ENCODE data around the gene ORM1. TPM values are rescaled to one million over a fixed set of nuclear protein-coding genes. Genes with fewer than 3 reads are reported as not detected.

Gene ORM1
- total RNA-seq, 1 donor from 2014 or later: not detected

- Mint-ChIP-seq H3K4me1 (peaks cover 20% of the 10 kb centered on the region), H3K36me3 (ENCODE audit: low read depth) (no peaks in the 10 kb centered on the region), H3K27me3 (ENCODE audit: low read depth) (no peaks in the 10 kb centered on the region), H3K27ac (ENCODE audit: unreplicated experiment) (no peak overlapping the region), H3K4me3 (no peak overlapping the region), H3K9me3 (no peaks in the 10 kb centered on the region)
- TF ChIP-seq, protein P1, sequence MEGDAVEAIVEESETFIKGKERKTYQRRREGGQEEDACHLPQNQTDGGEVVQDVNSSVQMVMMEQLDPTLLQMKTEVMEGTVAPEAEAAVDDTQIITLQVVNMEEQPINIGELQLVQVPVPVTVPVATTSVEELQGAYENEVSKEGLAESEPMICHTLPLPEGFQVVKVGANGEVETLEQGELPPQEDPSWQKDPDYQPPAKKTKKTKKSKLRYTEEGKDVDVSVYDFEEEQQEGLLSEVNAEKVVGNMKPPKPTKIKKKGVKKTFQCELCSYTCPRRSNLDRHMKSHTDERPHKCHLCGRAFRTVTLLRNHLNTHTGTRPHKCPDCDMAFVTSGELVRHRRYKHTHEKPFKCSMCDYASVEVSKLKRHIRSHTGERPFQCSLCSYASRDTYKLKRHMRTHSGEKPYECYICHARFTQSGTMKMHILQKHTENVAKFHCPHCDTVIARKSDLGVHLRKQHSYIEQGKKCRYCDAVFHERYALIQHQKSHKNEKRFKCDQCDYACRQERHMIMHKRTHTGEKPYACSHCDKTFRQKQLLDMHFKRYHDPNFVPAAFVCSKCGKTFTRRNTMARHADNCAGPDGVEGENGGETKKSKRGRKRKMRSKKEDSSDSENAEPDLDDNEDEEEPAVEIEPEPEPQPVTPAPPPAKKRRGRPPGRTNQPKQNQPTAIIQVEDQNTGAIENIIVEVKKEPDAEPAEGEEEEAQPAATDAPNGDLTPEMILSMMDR (conservative IDR thresholded peaks at IDR 0.05): no peak
- DNase-seq (ENCODE audit: low read depth, low spot score): no peak
Observed at GRCh38 chr9:114278356-114278755, 44.5 kb upstream of the ORM1 start.

- no peak for DNase-seq (ENCODE audit: low read depth, low spot score)
- Mint-ChIP-seq H3K27me3 (ENCODE audit: low read depth) (no peaks in the 10 kb centered on the region), H3K4me1 (peaks cover 20% of the 10 kb centered on the region), H3K4me3 (no peak overlapping the region), H3K9me3 (no peaks in the 10 kb centered on the region), H3K27ac (ENCODE audit: unreplicated experiment) (no peak overlapping the region), H3K36me3 (ENCODE audit: low read depth) (no peaks in the 10 kb centered on the region)
- TF ChIP-seq, protein P1 (conservative IDR thresholded peaks at IDR 0.05): no peak
Observed at GRCh38 chr9:114278881-114279570, 43.9 kb upstream of the ORM1 start.

DNA sequence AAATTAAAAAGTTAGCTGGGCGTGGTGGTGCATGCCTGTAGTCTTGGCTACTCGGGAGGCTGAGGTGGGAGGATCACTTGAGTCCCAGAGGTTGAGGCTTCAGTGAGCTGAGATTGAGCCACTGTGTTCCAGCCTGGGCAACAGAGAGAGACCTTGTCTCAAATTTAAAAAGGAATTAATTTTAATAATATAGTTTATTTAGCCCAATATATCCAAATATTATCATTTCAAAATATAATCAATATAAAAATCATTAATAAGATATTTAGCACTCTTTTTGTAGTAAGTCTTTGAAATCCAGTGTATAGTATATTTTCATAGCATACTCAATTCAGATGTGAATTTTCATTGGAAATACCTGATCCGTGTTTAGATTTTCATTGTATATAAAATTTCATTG, 43.2 kb upstream of the ORM1 start:
- Mint-ChIP-seq H3K27me3 (ENCODE audit: low read depth) (no peaks in the 10 kb centered on the region), H3K9me3 (no peaks in the 10 kb centered on the region), H3K4me3 (no peak overlapping the region), H3K36me3 (ENCODE audit: low read depth) (no peaks in the 10 kb centered on the region), H3K4me1 (peaks cover 20% of the 10 kb centered on the region), H3K27ac (ENCODE audit: unreplicated experiment) (no peak overlapping the region)
- TF ChIP-seq, protein P1 (conservative IDR thresholded peaks at IDR 0.05): no peak
- DNase-seq (ENCODE audit: low read depth, low spot score): no peak

DNA sequence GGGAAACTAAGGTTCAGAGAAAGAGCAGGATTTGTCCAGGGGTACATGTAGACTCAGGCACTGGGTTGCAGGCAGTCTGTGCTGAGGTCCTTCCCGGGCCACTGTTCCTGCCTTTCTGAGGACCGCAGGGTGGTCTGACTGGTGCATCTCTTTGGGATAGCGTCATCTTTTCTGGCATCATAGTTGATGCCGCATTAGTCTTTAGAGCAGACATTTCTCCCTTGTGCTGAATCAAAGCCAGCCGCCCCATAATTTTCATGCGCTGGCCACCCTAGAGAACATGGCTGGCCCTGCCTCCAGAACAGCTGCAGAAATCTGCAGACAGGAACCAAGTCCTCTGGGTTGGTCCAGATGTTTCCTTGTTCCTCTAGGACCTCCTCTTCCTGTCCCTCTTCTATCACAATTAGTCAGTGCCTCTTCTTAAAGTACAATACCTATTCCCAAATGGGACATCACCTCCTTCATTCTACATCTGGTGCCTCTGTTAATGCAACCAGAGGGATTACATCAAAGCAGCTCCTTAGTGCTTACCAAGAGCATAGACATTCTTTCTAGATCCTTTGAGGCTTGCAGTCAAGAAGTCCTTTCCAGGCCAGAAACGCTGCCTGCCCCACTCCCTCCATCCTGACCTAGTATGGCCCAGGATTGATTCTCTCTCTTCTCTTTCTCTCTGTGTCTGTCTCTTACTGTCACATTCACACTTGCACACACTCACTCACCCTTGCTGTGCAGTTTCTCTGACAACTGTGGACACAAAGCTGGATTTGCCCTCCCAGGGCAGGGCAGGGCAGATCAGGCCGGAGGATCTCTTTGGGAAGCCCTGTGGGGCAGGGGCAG, 42.0 kb upstream of the ORM1 start:
- no peaks in the 10 kb centered on the region for H3K9me3 Mint-ChIP-seq
- H3K4me3 Mint-ChIP-seq: no peak overlapping the region
- no peak for DNase-seq (ENCODE audit: low read depth, low spot score)
- TF ChIP-seq, protein P1 (conservative IDR thresholded peaks at IDR 0.05): no peak
- peak overlapping the region; percentile 12 for H3K27ac Mint-ChIP-seq (ENCODE audit: unreplicated experiment)
- H3K36me3 Mint-ChIP-seq (ENCODE audit: low read depth): no peaks in the 10 kb centered on the region
- H3K4me1 Mint-ChIP-seq: peaks cover 26% of the 10 kb centered on the region
- H3K27me3 Mint-ChIP-seq (ENCODE audit: low read depth): no peaks in the 10 kb centered on the region

- DNase-seq (ENCODE audit: low read depth, low spot score): no peak
- TF ChIP-seq, protein P1 (conservative IDR thresholded peaks at IDR 0.05): no peak
- Mint-ChIP-seq H3K27me3 (ENCODE audit: low read depth) (no peaks in the 10 kb centered on the region), H3K36me3 (ENCODE audit: low read depth) (no peaks in the 10 kb centered on the region), H3K4me1 (peaks cover 29% of the 10 kb centered on the region), H3K4me3 (no peak overlapping the region), H3K27ac (ENCODE audit: unreplicated experiment) (no peak overlapping the region), H3K9me3 (no peaks in the 10 kb centered on the region)
Observed at GRCh38 chr9:114281473-114282103, 41.3 kb upstream of the ORM1 start.
